MCF 10A (cell line): Measurements from ENCODE around the gene DSTYK. TPM values are rescaled to one million over a fixed set of nuclear protein-coding genes. Genes with fewer than 3 reads are reported as not detected.

Source experiments
- BruUV-seq: library from RNA; stranded (reverse); fragments of 400-500 nt; replicated peaks from 2 replicates; lab custom pipeline; 2021; lab: Mats Ljungman, UMichigan
- CTCF ChIA-PET: fragments of 300-600 bp; sonication (Branson Sonifier 250); formaldehyde crosslinking; extraction: SDS; loops from one replicate; lab custom pipeline; 2021; ENCODE audit warnings: antibody characterized with exemption, inconsistent platforms; lab: Yijun Ruan, JAX
- POLR2A ChIA-PET: fragments of 300-600, 350-650 bp; sonication (Branson Sonifier 250); formaldehyde crosslinking; extraction: SDS; loops from one replicate; lab custom pipeline; 2020; ENCODE audit warnings: antibody characterized with exemption, inconsistent platforms; lab: Yijun Ruan, JAX
- DNase-seq: peaks from one replicate; pipeline ENCODE4 v3.0.0-alpha.2; 2018; ENCODE audit not compliant: unreplicated experiment
- H3K27ac Mint-ChIP-seq: one replicate; pipeline ENCODE4 v1.8.0; 2022; ENCODE audit warnings: mild to moderate bottlenecking, low read depth, mixed read lengths; ENCODE audit not compliant: unreplicated experiment
- H3K27me3 Mint-ChIP-seq: one replicate; pipeline ENCODE4 v1.8.0; 2022; ENCODE audit warnings: mixed read lengths; ENCODE audit not compliant: insufficient read depth, unreplicated experiment
- H3K36me3 Mint-ChIP-seq: one replicate; pipeline ENCODE4 v1.8.0; 2022; ENCODE audit warnings: mild to moderate bottlenecking, moderate library complexity, mixed read lengths; ENCODE audit not compliant: insufficient read depth, unreplicated experiment
- H3K4me1 Mint-ChIP-seq: one replicate; pipeline ENCODE4 v1.8.0; 2022; ENCODE audit warnings: mixed read lengths; ENCODE audit not compliant: insufficient read depth, unreplicated experiment
- H3K4me3 Mint-ChIP-seq: one replicate; pipeline ENCODE4 v1.8.0; 2022; ENCODE audit warnings: mild to moderate bottlenecking, moderate library complexity, mixed read lengths; ENCODE audit not compliant: unreplicated experiment
- H3K9me3 Mint-ChIP-seq: one replicate; pipeline ENCODE4 v1.8.0; 2022; ENCODE audit warnings: mixed read lengths; ENCODE audit not compliant: unreplicated experiment
- intact Hi-C: fragments of 100-400 bp; cut with micrococcal nuclease; formaldehyde crosslinking; loops from 2 replicates; pipeline ENCODE4 v1.14.1; 2022
- total RNA-seq: library from RNA; stranded (reverse); gene quantifications from 2 replicates; pipeline ENCODE4 v1.2.3, GENCODE V29; 2022
- TF ChIP-seq, protein P1 (sequence below): fragments of 200-600 bp; IDR thresholded peaks from one replicate; pipeline ENCODE4 v1.8.0; 2022; ENCODE audit warnings: antibody characterized with exemption, mild to moderate bottlenecking; ENCODE audit not compliant: unreplicated experiment

DSTYK gene
- total RNA-seq, 1 experiment from 2014 or later, result 18.4 TPM

DNA sequence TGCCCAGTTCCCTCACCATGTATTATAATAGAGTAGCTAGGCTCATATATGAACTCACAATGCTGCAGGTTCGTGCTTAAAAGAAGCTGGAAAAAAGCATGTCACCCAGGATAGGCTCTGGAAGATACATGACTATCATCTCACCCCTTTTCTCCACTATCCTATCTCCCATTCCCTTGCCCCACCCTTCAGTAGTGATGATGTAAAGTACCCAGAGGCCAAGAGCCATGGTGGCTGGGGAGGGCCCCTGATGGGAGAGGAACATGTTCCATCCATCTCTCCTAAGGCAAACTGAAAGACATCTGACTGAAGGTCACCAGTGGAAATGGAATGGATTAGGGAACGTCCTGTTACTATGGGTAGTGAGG, 69.4 kb downstream of the DSTYK start:
- Mint-ChIP-seq H3K27ac (no peak overlapping the region), H3K4me1 (peaks cover 19% of the 10 kb centered on the region), H3K4me3 (no peak overlapping the region), H3K27me3 (no peaks in the 10 kb centered on the region), H3K9me3 (no peaks in the 10 kb centered on the region), H3K36me3 (peaks cover 40% of the 10 kb centered on the region)
- BruUV-seq, result no TSS peak
- TF ChIP-seq, protein P1, sequence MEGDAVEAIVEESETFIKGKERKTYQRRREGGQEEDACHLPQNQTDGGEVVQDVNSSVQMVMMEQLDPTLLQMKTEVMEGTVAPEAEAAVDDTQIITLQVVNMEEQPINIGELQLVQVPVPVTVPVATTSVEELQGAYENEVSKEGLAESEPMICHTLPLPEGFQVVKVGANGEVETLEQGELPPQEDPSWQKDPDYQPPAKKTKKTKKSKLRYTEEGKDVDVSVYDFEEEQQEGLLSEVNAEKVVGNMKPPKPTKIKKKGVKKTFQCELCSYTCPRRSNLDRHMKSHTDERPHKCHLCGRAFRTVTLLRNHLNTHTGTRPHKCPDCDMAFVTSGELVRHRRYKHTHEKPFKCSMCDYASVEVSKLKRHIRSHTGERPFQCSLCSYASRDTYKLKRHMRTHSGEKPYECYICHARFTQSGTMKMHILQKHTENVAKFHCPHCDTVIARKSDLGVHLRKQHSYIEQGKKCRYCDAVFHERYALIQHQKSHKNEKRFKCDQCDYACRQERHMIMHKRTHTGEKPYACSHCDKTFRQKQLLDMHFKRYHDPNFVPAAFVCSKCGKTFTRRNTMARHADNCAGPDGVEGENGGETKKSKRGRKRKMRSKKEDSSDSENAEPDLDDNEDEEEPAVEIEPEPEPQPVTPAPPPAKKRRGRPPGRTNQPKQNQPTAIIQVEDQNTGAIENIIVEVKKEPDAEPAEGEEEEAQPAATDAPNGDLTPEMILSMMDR, result no peak
- POLR2A ChIA-PET, result interaction anchor here (0.6 to 1.9 kb wide), 6 partner anchors 9 to 603 kb away, joined by 3 to 23 read pairs (median 8); partner anchors contain the start of gene RBBP5
- intact Hi-C loops, result loop anchor here (5.0 kb wide), 1 partner anchor 85 kb away; the partner anchor contains the start of gene TMCC2
- CTCF ChIA-PET, result interaction anchor here (0.6 to 16.1 kb wide), 44 partner anchors 8 to 560 kb away, joined by 3 to 231 read pairs (median 10); partner anchors contain the start of genes RBBP5 and TMCC2
- DNase-seq, result no peak

DNA sequence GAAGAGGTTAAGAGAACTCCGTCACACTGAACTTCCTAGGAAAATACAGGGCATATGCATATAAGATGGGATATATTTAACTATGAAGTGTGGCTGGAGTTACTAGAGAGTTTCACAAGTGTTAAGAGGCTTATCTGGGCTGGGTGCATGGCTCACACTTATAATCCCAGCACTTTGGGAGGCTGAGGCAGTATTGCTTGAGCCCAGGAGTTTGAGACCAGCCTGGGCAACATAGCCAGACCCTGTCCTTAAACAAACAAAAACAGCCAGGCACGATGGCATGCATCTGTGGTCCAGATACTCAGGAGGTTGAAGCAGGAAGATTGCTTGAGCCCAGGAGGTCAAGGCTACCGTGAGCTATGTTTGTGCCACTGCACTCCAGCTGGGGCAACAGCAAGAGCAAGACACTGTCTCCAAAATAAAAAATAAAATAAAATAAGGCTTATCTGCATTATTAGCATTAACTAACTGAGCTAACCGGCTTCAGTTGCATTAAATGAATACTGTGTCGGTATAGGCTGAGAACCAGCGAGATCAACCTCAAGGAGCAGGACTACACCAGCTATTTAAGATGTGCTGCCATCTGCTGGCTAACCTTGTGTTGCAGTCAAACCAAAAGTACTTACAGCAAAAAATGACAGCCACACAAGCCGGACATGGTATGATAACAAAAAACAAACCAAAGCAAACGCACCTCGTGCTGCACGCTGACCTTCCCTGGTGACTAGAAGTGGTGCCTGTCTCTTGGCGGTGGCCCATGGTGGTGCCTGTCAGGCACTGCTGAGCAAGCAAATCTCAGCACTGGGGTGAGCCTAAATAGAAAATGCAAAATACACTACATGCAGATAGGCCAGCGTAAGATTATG, 70.0 kb downstream of the DSTYK start:
- peaks cover 34% of the 10 kb centered on the region for H3K36me3 Mint-ChIP-seq
- DNase-seq, result peak; percentile 91
- no TSS peak for BruUV-seq
- H3K4me1 Mint-ChIP-seq, result peaks cover 19% of the 10 kb centered on the region
- H3K9me3 Mint-ChIP-seq, result no peaks in the 10 kb centered on the region
- H3K27me3 Mint-ChIP-seq, result no peaks in the 10 kb centered on the region
- no peak overlapping the region for H3K4me3 Mint-ChIP-seq
- TF ChIP-seq, protein P1, result peak; percentile 82
- ChIA-PET CTCF (interaction anchor here (0.6 to 16.1 kb wide), 67 partner anchors 9 to 721 kb away, joined by 3 to 231 read pairs (median 6); partner anchors contain the start of genes RBBP5 and TMCC2), POLR2A (interaction anchor here (0.6 to 1.9 kb wide), 9 partner anchors 9 to 604 kb away, joined by 3 to 23 read pairs (median 5); partner anchors contain the start of gene RBBP5)
- intact Hi-C loops, result loop anchor here (1.0 to 5.0 kb wide), 6 partner anchors 19 to 166 kb away; partner anchors contain the start of genes DSTYK and TMCC2
- H3K27ac Mint-ChIP-seq, result no peak overlapping the region

GRCh38 chr1:205140113-205140512, 71.4 kb downstream of the DSTYK start:
- CTCF ChIA-PET, result interaction anchor here (0.7 to 16.1 kb wide), 17 partner anchors 9 to 320 kb away, joined by 3 to 231 read pairs (median 11); partner anchors contain the start of gene RBBP5
- no TSS peak for BruUV-seq

More at GRCh38 chr1:205140113-205140512, 71.4 kb downstream of the DSTYK start:
- Mint-ChIP-seq H3K4me1 (peaks cover 18% of the 10 kb centered on the region), H3K27ac (no peak overlapping the region), H3K27me3 (no peaks in the 10 kb centered on the region), H3K36me3 (peaks cover 20% of the 10 kb centered on the region), H3K4me3 (no peak overlapping the region), H3K9me3 (no peaks in the 10 kb centered on the region)
- intact Hi-C loops, result loop anchor here (5.0 kb wide), 1 partner anchor 87 kb away; the partner anchor contains the start of gene TMCC2
- TF ChIP-seq, protein P1, result no peak
- DNase-seq, result no peak
- POLR2A ChIA-PET, result interaction anchor here (0.6 to 1.1 kb wide), 4 partner anchors 19 to 182 kb away, joined by 3 to 5 read pairs (median 3); partner anchors contain the start of genes NUAK2 and RBBP5
